ENCODE measurements around the gene BEGAIN. TPM values are rescaled to one million over a fixed set of nuclear protein-coding genes. Genes with fewer than 3 reads are reported as not detected.

BEGAIN gene
- total RNA-seq, 2 donors from 2014 or later: 0.74 to 0.99 TPM

DNA sequence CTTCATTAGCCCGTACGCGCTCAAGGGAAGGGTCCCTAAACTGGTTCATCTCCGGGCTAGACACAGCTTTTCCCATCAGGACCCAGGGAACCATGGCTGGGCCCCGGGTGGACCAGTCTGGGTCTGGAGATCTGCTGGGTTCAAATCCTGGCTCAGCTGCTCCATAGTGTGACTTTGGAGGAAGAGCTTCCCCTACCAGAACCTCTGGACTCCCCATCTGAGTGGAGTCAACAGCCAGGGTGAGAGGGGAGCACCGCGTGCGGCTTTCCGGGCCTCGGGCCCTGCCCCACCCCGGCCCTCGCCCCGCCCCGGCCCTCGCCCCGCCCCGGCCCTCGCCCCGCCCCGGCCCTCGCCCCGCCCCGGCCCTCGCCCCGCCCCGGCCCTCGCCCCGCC, 41.2 kb downstream of the BEGAIN start:
- H3K27me3 ChIP-seq: no peaks in the 10 kb centered on the region
- no peak for TF ChIP-seq CTCF (IDR thresholded peaks at IDR 0.05)
- H3K4me1 ChIP-seq: peaks cover 15% of the 10 kb centered on the region
- H3K9ac ChIP-seq (ENCODE audit: low read depth in 2 of 2, low read length in 2 of 2): peak overlapping the region in 1 of 2 donors; percentile 65
- H3K27ac ChIP-seq: peak overlapping the region; percentile 36
- no peaks in the 10 kb centered on the region for H3K36me3 ChIP-seq
- intact Hi-C loops (cut with DNase I): no loop called here
- no peaks in the 10 kb centered on the region for H3K9me3 ChIP-seq
- peak; percentile 49 for DNase-seq
- H3K4me3 ChIP-seq: no peak overlapping the region

GRCh38 chr14:100545359-100545758, 41.9 kb downstream of the BEGAIN start:
- H3K27ac ChIP-seq: no peak overlapping the region
- intact Hi-C loops (cut with DNase I): no loop called here
- no peak for DNase-seq
- no peaks in the 10 kb centered on the region for H3K27me3 ChIP-seq
- H3K4me1 ChIP-seq: peaks cover 15% of the 10 kb centered on the region
- TF ChIP-seq CTCF (IDR thresholded peaks at IDR 0.05): no peak
- no peak overlapping the region for H3K4me3 ChIP-seq
- no peaks in the 10 kb centered on the region for H3K36me3 ChIP-seq
- no peaks in the 10 kb centered on the region for H3K9me3 ChIP-seq
- H3K9ac ChIP-seq (ENCODE audit: low read depth in 2 of 2, low read length in 2 of 2): no peak overlapping the region

- H3K36me3 ChIP-seq: no peaks in the 10 kb centered on the region
- no peaks in the 10 kb centered on the region for H3K27me3 ChIP-seq
- intact Hi-C loops (cut with DNase I): no loop called here
- no peak for DNase-seq
- no peak overlapping the region for H3K27ac ChIP-seq
- no peaks in the 10 kb centered on the region for H3K9me3 ChIP-seq
- no peak overlapping the region for H3K4me3 ChIP-seq
- TF ChIP-seq CTCF (IDR thresholded peaks at IDR 0.05): no peak
- peaks cover 15% of the 10 kb centered on the region for H3K4me1 ChIP-seq
- no peak overlapping the region for H3K9ac ChIP-seq (ENCODE audit: low read depth in 2 of 2, low read length in 2 of 2)
Measured at GRCh38 chr14:100544506-100545141, 42.6 kb downstream of the BEGAIN start.

DNA sequence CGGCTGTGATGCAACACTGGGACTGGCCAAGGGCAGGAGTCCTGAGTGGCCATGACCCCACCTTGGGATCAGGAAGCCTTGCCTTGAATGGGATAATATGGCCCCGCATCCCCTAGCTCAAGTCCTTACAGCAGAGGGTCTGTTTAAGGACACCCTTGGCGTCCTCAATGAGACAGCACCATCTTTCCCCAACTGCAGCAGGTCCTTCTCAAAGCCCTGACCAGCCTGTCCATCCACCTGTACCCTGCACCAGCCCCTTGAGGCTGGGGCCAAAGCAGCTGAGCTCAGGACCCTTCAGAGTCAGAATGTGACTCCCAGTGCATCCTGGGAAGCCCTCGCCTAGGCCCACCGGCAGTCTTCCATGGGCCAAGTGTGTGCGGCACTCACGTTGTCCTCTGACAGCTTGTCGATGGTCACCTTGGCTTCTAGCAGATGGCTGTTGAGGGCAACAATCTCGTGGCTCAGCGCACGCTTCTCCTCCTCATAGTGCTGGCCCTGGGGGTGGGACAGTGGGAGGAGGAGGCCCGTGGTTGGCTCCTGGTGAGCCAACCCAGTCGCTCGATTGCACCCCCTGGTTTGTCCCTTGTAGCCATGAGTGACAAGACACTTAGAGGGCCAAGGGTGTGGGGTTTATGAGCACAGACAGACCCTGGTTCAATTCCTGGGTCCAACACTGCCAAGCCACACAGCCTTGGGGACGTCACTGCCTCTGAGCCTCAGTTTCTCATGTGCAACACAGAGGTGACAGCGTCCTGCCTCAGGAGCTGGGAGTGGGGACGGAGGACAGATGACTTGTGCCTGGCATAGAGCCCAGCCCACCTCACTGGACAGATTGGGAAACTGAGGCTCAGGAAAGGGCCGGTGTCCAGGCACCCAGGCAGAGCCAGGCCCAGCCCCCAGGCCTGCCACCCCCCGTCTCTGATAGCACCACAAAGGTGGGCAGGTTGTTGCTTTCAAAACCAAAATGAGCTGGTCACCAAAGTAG, 43.5 kb downstream of the BEGAIN start:
- H3K27me3 ChIP-seq: no peaks in the 10 kb centered on the region
- intact Hi-C loops (cut with DNase I): no loop called here
- peaks cover 15% of the 10 kb centered on the region for H3K4me1 ChIP-seq
- no peak overlapping the region for H3K9ac ChIP-seq (ENCODE audit: low read depth in 2 of 2, low read length in 2 of 2)
- H3K4me3 ChIP-seq: no peak overlapping the region
- DNase-seq: no peak
- no peak for TF ChIP-seq CTCF (IDR thresholded peaks at IDR 0.05)
- H3K36me3 ChIP-seq: no peaks in the 10 kb centered on the region
- H3K27ac ChIP-seq: no peak overlapping the region
- no peaks in the 10 kb centered on the region for H3K9me3 ChIP-seq

GRCh38 chr14:100542619-100543205, 44.5 kb downstream of the BEGAIN start:
- no peak for DNase-seq
- intact Hi-C loops (cut with DNase I): no loop called here
- H3K4me3 ChIP-seq: no peak overlapping the region
- no peaks in the 10 kb centered on the region for H3K9me3 ChIP-seq
- no peaks in the 10 kb centered on the region for H3K27me3 ChIP-seq
- H3K4me1 ChIP-seq: peaks cover 9% of the 10 kb centered on the region
- TF ChIP-seq CTCF (IDR thresholded peaks at IDR 0.05): no peak
- no peak overlapping the region for H3K27ac ChIP-seq
- H3K9ac ChIP-seq (ENCODE audit: low read depth in 2 of 2, low read length in 2 of 2): no peak overlapping the region
- H3K36me3 ChIP-seq: no peaks in the 10 kb centered on the region
